GM21723 (cell line): ENCODE results near the gene ALDOB.

Source experiments
- ATAC-seq: cut with Tn5 transposase; IDR thresholded peaks from one replicate; pipeline ENCODE4 v1.9.1; 2021; ENCODE audit warnings: mild to moderate bottlenecking, moderate library complexity; ENCODE audit not compliant: unreplicated experiment

Gene ALDOB

DNA sequence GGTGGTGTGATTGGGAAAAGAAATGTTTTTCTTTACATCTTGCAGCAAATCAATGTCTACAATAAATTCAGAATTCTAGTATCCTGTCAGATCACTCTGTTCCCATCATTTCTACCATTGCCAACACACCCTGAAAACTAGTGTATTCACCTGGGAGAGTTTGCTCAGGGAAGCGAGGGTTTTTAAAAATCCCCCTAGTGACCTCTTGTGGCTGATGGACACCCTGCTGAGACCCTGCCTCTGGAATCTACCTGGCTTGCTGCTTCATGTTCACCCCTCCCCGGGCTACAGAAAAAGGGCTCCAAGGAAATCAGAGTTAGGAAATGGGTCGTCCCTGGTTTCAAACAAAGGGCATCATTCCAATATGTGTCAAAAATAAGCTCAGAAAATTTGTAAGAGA is 21.4 kb upstream of the ALDOB start:
- ATAC-seq, result no peak

- ATAC-seq, result no peak
These were observed 20.2 kb upstream of the ALDOB start for GRCh38 chr9:101455656-101456240.

DNA sequence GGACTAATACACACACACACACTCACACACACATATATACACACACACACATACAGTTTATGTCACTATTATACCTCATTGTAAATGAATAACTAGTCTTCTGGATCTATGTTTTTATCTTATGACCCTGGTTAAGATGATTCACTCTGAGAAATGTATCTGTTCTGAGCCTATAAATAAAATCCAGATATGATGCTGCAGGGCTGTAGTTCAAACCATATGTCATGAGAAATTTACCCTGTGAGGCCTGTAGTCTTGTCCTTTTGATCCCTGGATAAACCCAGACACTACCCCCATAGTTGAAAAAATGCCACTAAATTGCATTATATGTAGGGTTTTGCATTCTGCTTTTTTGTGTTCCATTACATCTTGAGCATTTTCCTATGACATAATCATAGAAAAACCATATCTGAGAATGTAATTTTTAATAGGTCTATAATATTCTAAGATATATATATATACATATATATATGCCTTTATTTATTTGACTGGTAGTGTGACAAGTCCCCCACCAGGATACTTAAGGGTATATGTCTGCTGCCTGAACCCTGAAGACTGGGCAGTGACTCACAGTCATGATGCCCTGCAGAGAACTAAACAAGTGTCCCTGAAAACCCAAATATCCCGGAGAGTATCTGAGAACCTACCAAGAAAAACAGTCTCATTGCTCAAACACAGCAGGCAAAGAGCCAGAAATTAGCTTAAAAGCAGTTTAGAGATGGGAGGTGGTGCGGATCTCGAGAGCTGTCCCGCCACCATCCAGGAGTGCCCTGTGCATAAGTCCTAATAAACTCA is 18.4 kb upstream of the ALDOB start:
- ATAC-seq, result no peak

- no peak for ATAC-seq
These were observed 15.9 kb upstream of the ALDOB start for GRCh38 chr9:101451498-101451897.

DNA sequence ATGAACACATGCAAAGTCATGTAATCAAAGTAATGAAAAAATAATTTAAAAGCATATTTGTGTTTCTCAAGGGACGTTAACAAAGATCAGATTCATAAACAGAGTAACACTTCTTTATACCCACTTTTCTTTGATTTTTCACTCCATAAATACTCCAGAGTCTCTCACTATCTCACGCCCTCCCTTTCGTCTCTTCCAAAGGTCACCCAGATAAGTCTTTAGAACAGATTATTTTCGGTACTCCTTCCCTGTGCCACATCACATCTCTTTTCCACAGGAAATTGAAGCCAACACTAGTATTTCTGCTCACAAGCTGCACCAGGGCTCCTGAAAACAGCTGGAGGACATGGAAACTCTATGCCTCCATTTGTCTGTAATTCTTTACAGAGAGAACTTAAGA is 15.4 kb upstream of the ALDOB start:
- ATAC-seq, result no peak

GRCh38 chr9:101449071-101449721 is 13.6 kb upstream of the ALDOB start:
- peak; percentile 97 for ATAC-seq

GRCh38 chr9:101448680-101449070 is 13.1 kb upstream of the ALDOB start:
- no peak for ATAC-seq

- no peak for ATAC-seq
These were observed 11.2 kb upstream of the ALDOB start for GRCh38 chr9:101446732-101447131.

DNA sequence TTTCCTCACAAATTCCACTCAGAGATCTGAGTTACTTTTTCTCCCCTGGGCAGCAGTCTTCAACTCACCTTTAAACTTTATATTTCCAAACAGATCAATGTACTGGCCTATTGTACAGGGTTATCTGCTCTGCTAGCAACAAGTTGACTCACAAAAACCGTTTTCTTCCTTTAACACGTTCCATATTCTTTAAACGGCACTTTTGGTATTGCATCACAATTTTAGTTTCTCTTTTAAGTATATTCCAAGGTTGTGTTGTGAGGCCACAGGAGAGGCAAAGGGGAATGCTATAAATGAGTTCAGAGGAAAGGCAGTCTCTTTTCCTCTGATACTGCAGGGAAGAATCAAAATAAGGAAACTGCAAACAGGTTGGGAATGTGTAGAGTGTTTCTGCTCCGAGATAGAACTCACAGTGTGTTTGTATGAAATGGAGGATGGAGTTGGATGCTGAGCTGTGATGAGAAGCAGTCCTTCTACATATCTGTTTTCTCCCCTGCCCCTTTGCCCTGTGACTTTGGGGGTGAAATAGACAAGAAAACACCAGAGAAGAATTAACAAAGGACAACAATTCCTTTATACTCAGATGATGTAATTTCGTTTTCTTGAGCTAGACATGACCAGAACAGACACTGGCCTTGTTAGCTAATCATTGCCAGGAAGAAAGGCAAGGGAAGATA is 9.9 kb upstream of the ALDOB start:
- ATAC-seq, result no peak

DNA sequence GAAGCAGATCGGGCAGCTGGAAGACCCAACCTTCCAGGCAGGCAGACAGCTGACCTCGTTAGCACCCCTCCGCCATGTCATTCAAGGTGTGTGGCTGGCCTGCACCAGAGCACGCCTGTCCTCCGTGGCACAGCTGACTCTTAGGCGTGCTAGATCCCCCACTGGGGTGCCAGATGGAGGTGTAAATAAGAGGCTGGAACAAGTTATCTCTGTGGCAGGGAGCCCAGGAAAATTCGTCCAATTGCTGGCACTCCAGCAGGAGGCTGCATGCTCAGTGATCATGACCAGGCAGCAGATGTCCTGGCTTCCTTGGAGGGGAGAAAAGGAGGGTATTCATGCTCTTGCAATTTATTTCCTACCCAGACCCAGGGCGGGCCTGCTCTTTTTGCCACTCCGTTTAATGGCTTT is 7.8 kb upstream of the ALDOB start:
- no peak for ATAC-seq

- no peak for ATAC-seq
These were observed 7.2 kb upstream of the ALDOB start for GRCh38 chr9:101442736-101443135.

DNA sequence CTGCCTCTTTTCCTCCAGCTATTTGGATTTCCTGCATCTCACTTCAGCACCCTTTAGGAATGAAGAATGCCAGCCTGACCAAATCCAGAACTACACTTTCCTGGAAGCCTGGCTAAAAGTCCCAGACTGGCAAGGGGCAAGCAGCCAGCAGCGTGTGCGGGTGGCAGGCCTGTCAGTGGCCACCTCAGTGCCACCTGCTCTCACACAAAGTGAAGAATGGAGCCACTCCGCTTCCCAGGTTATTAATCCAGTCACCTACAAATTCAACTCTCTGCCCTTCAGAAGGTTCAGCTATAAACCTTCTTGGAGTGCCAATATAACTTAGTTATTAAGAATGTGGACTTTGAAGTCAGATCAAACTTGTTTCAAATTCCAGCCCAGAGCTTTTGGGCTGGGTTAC is 6.7 kb upstream of the ALDOB start:
- no peak for ATAC-seq

- ATAC-seq, result no peak
These were observed 5.2 kb upstream of the ALDOB start for GRCh38 chr9:101440714-101441230.

DNA sequence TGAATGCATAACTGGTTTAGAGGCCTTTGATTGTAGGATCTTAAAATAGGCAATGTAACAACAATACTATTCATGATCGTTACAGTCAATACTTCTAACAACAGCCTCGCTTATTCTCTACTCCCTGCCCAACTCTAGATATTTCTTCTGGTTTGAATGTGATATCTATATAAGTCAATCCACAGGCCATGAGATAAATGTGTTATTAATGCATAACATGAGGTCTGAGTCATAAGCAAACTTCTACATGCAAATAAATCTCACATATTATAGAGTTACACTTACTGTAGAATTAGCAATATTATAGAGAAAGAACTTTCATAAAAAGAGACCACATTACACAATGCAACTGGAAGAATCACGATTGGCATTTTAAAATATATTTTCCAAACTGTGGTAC is 2.9 kb upstream of the ALDOB start:
- ATAC-seq, result no peak

- ATAC-seq, result no peak
These were observed 2.2 kb upstream of the ALDOB start for GRCh38 chr9:101437806-101438232.

GRCh38 chr9:101434998-101435397 is 576 bp downstream of the ALDOB start:
- ATAC-seq, result no peak

- no peak for ATAC-seq
These were observed 2.3 kb downstream of the ALDOB start for GRCh38 chr9:101433229-101433628.

- ATAC-seq, result no peak
These were observed 2.8 kb downstream of the ALDOB start for GRCh38 chr9:101432740-101433139.

- ATAC-seq, result no peak
These were observed 3.4 kb downstream of the ALDOB start for GRCh38 chr9:101432171-101432570.

DNA sequence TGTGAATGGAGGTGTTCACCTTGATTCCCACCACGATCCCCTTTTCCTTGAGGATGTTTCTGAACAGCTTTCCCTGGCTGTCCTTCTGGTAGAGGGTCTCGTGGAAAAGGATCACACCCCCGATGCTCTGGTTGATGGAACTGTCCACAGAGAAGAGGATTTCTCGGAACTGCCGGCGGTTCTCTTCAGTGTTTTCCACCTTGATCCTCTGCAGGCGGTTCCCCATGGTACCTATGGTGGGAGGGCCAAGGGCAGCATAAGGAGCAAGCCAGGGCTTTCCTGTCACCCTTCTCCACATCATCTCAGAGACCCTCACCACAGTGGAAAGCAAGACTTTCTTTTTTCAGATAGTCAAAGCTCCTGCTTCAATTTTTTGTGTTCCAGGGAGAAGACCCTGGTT is 5.8 kb downstream of the ALDOB start:
- ATAC-seq, result no peak

DNA sequence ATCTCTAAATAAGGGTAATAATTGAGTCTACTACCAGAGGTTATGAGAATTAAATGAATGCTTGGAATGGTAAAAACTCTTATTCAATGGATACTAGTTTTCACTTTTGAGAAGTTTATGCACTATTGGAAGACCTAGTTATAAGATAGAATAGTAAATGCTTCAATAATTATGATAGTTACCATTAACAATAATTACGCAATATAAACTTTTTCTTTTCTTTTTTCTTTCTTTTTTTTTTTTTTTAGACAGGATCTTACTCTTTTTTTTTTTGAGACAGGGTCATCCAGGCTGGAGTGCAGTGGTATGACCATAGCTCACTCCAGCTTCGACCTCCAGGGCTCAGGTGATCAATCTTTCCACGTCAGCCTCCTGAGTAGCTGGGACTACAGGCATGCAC is 6.7 kb downstream of the ALDOB start:
- ATAC-seq, result no peak
